GM21786 (cell line): ENCODE measurements around the gene GRK4.
"Not testable (repeated sequence)": the region's sequence is repeated elsewhere in the genome, so short reads cannot be mapped to it uniquely, and the experiment has no call there.

Source experiments
- ATAC-seq: cut with Tn5 transposase; IDR thresholded peaks from one replicate; pipeline ENCODE4 v1.9.1; 2021; ENCODE audit not compliant: unreplicated experiment

Gene GRK4

GRCh38 chr4:2930758-2931511 lies 32.4 kb upstream of the GRK4 start:
- no peak for ATAC-seq

DNA sequence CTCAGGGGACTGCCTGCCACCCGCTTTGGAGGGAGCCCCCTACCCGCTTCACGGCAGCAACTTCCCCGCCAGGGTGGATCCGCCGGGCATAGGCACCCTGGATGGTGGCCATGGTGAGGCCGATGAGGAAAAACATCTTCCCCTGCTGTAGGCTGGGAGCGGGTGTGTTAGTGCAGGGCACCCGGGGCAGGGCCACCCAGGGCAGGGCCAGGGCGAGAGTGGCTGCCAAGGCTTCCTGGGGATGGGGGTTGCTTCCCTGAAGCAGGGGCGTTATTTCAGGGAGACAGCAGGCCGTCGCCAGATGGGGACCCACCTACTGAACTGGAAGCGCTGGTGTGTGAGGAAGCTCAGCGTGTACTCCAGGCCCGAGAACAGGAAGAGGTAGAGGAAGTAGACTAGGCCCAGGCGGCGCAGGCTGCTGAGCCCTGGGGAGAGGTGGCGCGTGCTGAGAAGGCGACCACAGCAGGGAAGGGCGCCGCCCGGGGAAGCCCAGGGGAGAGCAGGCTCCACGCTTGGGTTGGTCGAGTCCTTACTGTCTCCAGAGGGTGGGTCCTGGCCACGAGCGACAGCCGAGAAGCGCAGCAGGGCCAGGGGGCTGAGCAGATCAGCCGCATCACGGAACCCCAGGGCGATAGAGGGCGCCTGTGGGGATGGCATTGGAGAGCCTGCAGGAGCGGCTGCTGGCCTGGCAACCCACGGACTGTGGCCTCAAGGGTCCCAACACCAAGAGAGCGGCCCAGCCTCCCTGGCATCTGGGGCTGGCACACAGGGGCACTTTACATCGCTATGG lies 31.7 kb upstream of the GRK4 start:
- ATAC-seq = peak; percentile 42

DNA sequence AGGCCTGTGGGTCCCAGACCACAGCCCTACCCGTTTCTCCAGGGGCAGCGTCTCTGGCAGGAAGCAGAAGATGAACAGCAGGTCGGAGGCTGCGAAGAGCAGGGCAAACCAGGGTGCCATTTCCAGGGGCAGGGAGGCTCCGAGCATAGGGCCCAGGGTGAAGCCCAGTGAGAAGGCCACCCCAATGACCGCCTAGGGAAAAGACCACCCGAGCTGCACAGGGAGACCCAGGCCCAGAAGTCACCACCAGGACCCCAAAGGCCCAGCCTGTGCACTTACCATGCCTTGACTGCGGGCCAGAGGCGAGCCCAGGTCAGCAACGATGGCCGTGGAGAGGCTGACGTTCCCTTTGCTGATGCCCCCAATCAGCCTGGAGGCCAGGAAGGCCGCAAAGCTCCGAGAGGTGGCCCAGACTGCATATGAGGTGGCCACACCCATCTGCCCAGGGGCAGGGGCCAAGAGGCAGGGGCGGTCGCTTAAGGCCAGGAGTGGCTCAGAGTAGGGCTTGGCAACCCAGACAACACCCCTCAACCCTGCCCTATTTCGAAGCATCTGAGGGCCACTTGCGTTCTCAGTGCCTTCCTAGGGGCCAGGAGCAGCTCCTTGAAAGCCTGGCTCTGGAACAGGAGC lies 30.9 kb upstream of the GRK4 start:
- ATAC-seq = no peak

DNA sequence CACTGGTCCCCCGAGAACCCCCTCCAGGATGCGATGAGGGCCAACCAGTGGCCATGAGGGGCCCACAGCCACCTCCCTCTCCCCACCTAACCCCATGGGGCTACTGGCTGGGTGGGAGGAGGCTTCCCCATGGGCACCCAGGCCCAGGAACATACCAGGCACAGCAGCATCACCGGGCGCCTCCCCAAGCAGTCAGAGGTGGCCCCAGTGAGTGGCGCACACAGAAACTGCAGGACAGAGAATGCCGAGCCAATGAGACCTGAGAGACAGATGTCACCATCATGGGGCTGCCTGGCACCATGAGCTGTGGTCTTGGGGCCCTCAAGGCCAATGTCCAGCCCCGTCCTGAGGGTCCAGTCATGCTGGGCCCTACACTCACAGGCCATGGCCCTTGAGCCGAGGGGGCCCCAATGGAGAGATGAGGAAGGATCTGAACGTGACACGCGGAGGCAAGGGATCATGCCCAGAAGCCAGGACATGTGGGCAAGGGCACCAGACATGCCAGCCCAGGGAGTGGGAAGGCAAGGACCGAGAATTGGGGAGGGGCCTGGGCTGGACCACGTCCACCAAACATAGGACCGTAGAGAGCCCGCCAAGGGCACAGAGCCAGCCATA lies 30.3 kb upstream of the GRK4 start:
- ATAC-seq = no peak

GRCh38 chr4:2933566-2934076 lies 29.8 kb upstream of the GRK4 start:
- no peak for ATAC-seq

- no peak for ATAC-seq
These were observed 29.1 kb upstream of the GRK4 start for GRCh38 chr4:2934077-2934812.

DNA sequence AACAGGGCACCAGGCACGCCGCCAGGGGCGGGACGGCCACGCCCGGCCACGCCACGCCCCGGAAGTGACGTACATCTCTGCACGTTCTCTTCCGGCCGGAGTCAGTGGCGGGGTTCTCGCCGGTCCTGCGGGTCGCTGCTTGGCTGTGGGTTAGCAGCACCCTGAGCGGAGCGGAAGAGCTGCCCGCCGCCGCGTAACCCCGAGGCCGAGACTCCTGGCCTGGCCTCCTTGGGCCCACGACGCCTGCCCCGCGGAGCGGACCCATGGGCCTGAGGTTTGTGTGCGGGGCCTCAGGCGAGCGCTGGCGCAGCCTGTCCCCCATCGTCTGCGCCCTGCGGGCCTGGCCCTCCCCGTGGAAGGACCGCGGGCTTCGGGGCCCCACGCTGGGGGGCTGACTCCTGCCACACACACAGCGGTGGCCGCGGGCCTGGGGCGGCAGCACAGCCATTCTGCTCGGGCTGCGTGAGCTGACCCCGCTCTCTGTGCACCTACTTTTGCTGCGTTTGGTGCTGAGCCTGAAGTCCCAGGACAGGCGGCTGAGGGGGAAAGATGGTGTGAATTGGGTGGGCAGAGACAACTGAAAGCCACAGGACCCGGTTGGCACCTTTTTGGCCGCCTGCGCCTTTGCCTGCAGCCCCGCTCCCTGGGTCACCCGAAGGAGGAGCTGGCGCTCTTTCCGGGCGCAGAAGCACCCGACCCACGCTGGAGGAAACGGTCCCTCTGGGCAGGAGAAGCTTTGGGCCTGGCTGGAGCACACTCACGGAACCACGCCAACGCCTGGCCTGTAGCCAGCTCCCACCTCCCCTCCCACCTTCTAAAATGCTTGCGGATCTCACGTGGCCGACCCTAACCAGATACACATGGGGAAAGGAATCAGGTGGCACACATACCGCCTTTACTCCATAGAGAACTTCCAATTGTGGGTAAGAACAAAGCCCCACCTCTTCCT lies 28.3 kb upstream of the GRK4 start:
- peak; percentile 26 for ATAC-seq

GRCh38 chr4:2935762-2936743 lies 27.3 kb upstream of the GRK4 start:
- ATAC-seq = no peak

- ATAC-seq = peak; percentile 30
These were observed 26.6 kb upstream of the GRK4 start for GRCh38 chr4:2936773-2937145.

GRCh38 chr4:2937146-2937857 lies 26.1 kb upstream of the GRK4 start:
- peak; percentile 25 for ATAC-seq

GRCh38 chr4:2937986-2938385 lies 25.4 kb upstream of the GRK4 start:
- ATAC-seq = no peak

DNA sequence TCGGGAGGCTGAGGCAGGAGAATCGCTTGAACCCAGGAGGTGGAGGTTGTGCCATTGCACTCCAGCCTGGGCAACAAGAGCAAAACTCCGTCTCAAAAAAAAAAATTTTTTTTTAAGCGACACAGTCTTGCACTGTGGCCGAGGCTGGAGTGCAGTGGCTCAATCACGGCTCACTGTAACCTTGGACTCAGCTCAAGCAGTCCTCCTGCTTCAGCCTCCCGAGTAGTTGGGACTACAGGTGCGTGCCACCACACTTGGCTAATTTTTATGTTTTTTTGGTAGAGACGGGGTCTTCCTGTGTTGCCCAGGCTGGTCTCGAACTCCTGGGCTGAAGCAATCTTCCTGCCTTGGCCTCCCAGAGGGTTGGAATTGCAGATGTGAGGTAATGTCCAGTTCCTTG lies 25.0 kb upstream of the GRK4 start:
- not testable (repeated sequence) for ATAC-seq

DNA sequence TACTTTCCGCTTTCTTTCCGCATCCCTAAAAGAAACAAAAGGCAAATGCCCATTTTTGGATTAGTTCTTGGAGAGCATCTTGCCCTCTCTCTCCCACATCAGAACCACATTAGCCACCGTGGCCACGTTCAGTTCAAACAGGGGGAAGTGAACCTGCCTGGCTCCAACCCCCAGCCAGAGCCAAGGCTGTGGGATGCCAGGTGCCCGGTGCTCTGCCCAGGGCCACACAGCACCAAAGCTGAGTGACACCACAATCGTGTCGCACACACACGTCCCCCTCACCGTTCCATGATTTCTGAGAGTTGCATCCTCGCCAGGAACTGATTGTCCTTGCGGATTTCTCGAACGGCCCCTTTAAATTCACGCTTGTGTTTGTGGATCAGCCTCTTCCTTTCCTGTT lies 24.5 kb upstream of the GRK4 start:
- ATAC-seq = no peak

GRCh38 chr4:2939383-2940243 lies 23.8 kb upstream of the GRK4 start:
- ATAC-seq = no peak

DNA sequence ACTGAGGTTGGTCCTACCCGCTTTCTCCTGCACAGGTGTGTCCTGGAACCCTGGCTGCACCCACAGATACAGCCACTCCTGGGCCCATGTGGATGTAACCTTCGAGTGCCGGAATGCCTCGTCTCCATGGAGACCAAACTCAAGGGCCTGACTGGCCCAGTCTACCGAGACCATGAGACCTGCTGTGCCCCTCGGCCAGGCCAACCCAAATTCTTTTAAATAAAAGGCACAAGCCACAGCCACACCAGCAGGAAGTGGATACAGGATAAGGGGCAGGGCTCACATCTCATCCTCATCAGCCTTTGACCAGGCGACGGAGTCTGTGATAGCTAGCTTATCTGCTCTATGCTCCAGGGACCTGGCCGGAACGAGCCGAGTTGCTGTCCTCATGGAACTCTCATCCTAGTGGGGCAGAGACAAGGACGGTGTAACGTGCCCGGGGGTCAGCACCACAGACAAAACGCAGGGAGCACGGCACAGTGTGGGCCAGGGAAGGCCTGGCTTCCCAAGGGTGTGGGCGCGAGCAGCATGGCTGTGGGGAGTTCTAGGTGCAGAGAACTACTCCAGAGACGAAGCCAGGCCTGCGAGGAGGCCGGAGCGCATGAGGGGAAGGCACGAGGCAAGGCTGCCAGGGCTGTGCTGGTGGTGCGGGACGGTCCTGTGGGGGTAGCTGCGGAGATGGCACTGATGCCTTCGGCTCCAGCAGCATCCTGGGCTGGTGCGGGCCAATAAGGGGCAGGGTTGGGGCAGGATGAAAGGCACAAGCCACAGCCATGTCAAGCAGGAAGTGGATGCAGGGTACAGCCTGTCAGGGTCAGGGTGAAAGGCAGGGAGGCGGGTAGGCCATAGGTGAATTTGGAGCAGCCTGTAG lies 22.9 kb upstream of the GRK4 start:
- no peak for ATAC-seq
